Retina (tissue), 1 donor: ENCODE results near the gene CCNDBP1.
A peak's percentile ranks its signal among the peaks of the same experiment; 100 is the strongest.
"Not testable (repeated sequence)": the region's sequence is repeated elsewhere in the genome, so short reads cannot be mapped to it uniquely, and the experiment has no call there.

Experiments
- DNase-seq: peaks from one replicate; pipeline ENCODE4 v3.0.0-alpha.2; 2016

The CCNDBP1 gene, protein sequence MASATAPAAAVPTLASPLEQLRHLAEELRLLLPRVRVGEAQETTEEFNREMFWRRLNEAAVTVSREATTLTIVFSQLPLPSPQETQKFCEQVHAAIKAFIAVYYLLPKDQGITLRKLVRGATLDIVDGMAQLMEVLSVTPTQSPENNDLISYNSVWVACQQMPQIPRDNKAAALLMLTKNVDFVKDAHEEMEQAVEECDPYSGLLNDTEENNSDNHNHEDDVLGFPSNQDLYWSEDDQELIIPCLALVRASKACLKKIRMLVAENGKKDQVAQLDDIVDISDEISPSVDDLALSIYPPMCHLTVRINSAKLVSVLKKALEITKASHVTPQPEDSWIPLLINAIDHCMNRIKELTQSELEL

DNA sequence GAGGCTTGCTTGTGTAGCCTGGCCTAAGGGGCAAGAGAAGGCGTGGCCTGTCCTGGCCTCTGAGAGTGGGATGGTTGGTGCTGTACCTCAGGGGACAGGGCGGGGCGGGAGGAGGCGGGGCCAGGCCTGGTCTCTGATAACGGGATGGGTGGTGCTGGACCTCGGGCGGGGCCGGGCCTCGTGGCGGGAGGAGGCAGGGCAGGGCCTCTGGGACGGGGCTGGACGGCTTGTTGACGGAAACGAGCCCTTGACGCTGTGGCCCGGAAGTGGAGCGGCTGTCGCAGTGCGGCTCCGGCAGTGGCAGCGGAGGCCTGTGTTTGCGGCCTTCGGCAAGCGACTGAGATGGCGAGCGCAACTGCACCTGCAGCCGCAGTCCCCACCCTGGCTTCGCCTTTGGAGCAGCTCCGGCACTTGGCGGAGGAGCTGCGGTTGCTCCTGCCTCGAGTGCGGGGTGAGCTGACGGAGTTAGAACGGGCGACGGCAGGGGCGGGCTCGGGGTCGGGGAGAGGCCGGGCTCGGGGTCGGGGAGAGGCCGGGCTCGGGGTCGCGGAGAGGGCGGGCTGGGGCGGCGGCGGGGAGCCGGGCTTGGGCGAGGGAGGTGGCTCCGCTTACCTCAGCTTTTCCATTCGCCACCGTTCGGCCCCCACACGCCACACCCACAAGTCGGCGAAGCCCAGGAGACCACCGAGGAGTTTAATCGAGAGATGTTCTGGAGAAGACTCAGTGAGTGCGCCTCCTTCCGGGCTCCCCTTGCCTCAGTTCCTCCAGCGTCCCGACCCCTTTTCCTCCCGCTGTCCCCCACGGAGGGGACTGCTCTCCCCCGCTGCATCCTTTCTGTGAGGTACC lies at the start of gene CCNDBP1:
Gene CCNDBP1 (plus strand): TSS at position 247 of the 846 bp plus-strand sequence. CDS start 96 bp downstream, at position 343.
- DNase-seq = peak; percentile 89

DNA sequence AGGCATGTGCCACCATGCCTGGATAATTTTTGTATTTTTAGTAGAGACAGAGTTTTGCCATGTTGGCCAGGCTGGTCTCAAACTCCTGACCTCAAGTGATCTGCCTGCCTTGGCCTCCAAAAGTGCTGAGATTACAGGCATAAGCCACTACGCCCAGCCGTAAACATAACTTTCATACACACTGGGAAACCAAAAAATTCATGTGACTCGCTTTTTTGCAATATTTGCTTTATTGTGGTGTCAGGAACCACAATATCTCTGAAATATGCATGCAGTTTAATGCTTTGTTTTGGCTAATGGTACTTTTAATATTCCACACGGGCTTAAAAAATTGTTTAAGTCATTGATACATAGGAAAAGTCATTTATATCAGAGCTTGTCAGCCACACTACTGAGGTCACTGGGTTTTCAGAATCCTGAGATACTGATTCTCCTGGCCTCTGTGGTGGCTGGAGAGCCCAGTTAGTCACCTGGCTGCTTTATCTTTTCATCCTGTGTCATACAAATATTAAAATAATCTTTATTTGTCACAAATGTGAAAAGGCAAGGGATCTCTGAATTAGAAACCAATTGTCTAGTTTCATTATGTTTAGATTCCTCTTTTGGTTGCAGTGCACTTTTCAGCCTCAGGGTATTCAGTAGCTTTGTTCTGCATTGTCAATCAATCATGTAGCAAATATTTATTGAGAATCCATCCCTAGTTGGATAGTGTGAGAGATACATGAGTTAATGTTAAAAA lies 41.8 kb upstream of the CCNDBP1 start:
- DNase-seq = no peak

DNA sequence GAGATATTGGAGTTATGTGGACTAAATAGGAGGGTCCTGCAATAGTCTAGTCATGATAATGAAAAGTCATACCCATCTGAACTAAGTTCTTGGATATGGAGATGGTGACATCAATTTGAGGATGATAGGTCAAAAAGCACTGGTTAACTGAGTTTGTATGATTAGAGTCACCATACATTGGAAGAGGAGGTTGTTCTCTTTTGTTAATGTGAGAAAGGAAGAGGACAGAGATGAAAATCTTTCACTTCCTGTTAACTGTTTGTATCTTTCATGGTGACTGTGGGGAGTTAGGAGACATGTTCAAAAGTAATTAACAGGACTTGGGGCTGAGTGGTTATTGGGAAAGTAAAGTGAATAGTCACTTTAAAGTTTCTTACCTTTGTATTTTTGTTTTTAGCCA lies 40.7 kb upstream of the CCNDBP1 start:
- no peak for DNase-seq

DNA sequence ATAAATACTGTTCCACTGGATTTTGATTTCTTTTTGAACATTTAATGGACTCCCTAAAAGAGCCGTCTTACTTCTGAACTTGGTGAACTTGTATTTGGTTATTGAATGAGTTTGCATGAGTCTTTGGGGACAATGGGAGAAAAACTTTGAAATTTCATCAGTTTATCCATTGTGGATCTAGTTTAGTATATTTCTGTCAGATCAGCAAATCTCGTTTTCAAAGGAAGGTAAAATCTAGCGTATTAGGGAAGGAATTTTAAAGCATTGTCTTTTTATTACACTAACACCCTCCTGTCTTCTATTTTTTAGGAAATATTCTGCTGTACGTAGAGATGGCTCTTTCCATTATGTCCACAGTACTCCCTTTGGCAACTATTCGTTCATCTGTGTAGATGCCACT lies 39.0 kb upstream of the CCNDBP1 start:
- DNase-seq = no peak

DNA sequence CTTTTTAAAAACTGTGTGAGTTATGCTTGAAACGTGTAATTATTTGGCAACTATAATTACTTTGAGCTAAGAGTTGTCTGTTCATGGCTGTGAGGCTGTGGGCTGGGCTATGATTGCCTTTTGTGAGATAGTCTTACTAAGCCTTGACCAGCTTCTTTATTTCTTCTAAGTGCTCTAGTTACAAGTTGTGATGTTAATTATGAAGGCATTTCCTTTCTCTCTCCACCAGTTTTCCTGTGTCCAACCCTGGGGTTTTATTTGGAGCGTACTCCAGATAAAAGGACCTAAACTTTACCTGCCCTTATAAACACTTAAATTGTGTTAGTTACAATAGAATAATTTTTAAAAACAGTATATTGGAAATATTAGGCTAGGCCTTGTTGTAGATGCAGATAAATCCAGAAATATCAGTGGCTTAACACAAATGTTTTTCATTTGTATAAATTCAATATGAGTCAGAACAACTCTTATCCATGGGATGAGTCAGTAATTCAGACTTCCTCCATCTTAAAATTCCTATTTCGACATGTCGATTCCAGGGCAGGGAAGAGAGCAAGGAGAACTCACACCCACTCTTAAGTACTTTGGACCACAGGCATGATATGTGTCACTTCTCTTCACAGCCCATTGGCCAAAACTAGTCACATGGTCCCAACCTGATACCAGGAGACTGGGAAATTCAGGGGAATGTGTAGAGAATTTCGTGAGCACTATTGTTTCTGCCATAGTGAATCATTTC lies 34.8 kb upstream of the CCNDBP1 start:
- no peak for DNase-seq

DNA sequence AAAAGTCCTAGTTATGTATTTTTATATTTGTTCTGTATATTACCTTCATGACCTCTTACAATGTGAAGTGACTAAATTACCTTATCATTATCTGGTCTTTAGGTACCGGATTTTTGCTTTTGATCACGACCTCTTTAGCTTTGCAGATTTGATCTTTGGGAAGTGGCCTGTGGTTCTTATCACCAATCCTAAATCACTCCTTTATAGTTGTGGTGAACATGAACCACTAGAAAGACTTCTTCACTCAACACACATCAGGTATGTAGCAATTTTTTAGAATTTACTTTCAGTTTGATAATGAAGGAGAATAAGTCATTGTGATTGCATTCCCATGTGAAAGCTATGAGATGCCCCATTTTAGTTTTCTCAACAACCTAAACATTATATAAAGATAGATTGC lies 33.5 kb upstream of the CCNDBP1 start:
- no peak for DNase-seq

DNA sequence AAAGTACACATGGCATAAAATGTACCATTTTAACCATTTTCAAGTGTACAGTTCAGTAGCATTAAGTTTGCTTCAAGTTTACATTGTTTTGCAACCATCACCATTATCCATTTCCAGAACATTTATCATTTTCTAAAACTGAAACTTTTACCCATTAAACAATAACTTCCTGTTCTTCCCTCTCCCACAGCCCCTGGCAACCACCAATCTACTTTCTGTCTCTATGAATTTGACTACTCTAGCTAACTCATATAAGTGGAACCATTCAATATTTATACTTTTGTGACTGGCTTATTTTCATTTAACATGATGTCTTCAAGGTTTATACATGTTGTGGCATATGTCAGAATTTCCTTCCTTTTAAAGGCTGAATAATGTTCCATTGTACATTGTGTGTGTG lies 31.9 kb upstream of the CCNDBP1 start:
- DNase-seq = no peak

DNA sequence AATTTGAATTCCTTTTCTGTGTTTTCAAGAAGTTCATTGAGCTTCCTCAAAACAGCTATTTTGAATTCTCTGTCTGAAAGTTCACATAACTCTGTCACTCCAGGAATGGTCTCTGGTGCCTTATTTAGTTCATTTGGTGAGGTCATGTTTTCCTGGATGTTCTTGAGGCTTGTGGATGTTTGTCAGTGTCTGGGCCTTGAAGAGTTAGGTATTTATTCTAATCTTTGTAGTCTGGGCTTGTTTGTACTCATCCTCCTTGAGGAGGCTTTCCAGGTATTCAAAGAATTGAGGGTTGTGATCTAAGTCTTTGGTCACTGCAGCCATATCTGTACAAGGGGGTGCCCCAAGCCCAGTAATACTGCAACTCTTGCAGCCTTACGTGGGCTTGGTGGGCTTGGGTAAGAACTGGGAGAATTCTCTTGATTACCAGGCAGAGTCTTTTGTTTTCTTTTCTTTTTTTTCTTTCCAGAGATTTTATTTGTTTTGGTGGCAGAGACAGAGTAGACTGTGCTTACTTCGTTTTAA lies 19.3 kb upstream of the CCNDBP1 start:
- DNase-seq = no peak

DNA sequence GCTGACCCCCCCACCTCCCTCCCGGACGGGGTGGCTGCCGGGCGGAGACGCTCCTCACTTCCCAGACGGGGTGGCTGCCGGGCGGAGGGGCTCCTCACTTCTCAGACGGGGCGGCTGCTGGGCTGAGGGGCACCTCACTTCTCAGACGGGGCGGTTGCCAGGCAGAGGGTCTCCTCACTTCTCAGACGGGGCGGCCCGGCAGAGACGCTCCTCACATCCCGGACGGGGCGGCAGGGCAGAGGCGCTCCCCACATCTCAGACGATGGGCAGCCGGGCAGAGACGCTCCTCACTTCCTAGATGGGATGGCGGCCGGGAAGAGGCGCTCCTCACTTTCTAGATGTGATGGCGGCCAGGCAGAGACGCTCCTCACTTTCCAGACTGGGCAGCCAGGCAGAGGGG lies 17.9 kb upstream of the CCNDBP1 start:
- not testable (repeated sequence) for DNase-seq

DNA sequence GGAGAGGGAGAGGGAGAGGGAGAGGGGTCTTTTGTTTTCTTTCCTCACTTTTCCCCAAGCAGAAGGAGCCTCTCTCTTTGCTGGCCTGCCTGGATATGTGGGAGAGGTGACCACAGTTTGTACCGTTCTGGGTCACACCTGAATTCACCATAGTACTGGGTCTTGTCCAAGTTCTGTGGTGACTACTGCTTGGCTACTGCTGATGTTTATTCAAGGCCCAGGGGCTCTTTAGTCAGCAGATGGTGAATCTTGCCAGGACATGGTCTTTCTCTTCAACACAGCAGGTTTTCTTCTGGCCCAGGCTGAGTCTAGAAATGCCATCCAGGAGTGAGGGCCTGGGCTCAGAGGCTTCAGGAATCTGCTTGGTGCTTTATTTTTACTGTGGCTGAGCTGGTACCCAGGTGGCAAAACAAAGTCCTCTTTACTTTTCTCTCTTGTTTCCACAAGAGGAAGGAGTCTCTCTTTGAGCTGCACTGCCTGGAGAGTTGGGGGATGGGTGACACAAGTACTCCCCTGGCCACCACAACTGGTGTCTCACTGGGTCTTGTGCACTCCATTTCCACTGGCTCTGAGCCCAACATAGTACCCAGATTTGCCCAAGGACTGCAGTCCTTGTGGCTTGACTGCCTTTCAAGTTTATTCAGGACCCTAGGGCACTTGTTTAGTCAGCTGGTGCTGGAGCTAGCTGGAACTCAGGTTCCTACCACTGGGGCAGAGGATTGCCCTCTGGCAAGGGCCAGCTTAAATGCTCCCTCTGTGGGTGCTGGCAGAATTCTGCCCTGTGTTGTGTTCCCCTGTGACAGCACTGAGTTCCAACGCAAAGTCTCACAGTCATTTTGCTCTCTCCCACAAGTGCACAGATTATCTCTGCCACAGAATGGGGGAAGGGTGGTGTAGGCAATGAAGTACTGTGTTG lies 16.8 kb upstream of the CCNDBP1 start:
- DNase-seq = no peak

DNA sequence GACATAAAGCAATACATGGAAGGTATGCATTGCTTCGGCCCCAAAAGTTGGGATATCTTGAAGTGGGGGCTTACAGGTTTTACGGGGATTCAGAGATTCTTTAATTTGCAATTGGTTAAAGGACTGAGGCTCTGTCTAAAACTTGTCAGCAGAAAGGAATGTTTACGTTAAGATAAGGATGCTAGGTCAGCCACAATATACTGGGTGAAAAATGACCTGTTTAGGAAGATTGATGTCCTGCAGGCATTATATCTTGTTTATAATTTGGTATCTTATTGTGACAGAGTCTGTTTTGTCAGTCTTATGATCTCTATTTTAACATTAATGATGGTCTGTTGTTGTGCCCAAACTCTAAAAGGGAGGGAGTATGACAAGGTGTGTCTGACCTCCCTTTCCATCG lies 15.3 kb upstream of the CCNDBP1 start:
- DNase-seq = no peak

DNA sequence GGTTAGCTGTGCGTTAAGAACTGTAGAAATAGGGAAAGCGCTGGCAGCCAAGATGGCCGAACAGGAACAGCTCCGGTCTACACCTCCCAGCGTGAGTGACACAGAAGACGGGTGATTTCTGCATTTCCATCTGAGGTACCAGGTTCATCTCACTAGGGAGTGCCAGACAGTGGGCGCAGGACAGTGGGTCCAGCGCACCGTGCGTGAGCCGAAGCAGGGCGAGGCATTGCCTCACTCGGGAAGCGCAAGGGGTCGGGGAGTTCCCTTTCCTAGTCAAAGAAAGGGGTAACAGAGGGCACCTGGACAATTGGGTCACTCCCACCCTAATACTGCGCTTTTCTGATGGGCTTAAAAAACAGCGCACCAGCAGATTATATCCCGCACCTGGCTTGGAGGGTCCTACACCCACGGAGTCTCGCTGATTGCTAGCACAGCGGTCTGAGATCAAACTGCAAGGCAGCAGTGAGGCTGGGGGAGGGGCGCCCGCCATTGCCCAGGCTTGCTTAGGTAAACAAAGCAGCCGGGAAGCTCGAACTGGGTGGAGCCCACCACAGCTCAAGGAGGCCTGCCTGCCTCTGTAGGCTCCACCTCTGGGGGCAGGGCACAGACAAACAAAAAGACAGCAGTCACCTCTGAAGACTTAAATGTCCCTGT lies 9.4 kb upstream of the CCNDBP1 start:
- DNase-seq = not testable (repeated sequence)

DNA sequence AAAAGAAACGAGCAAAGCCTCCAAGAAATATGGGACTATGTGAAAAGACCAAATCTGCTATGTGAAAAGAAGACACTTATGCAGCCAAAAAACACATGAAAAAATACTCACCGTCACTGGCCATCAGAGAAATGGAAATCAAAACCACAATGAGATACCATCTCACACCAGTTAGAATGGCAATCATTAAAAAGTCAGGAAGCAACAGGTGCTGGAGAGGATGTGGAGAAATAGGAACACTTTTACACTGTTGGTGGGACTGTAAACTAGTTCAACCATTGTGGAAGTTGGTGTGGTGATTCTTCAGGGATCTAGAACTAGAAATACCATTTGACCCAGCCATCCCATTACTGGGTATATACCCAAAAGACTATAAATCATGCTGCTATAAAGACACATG lies 8.1 kb upstream of the CCNDBP1 start:
- DNase-seq = not testable (repeated sequence)

DNA sequence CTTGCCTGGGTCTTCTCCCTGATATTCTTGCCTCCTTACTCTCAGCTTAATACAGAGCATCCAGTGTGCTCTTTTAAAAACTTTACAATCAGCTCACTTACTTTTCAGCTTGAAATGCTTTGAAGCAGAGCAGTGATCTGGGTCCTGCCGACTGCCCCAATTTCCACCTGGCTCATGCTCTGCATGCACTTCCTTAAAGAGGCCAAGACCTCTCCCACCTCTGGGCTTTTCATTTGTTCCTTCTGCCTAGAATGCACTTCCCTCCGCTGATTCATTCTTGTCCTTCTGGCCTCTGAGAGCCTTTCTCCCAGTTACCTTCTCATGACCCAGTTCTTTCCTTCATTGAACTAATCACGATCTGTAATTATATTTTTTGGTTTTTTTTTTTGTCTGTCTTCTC lies 1.9 kb upstream of the CCNDBP1 start:
- no peak for DNase-seq

DNA sequence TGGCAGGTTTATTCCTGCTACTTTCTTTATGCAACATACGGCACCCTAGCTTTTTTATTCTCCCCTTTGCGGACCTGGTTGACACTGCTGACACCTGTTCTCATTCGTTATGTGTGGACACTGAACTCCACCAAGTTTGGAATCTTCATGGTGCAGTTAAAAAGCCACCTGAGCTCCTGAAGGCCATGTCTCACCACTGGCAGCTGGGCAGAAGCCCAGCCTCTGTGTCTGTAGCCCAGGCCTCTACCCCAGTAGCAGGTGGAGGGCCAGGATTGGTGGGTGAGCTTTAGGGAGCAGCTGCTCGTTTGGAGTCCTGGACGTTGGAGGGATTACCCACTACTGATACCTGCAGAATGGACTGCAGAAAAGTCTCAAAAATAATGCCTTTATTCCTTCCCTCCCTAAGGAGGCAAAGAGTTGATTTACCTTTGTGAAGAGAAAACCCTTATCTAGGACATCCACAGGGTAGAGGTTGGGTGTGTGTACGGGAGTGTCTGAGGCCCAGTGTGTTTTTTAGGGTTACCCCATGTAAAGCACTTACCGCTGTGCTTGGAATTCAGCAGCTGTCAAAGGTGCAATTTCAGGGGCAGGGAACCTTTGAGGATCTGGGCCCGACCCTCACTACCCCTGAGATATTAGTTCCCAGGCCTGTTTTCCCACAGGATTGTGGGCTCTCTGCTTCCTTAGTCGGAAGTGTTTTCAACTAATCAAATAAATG lies 637 bp upstream of the CCNDBP1 start:
- DNase-seq = no peak

DNA sequence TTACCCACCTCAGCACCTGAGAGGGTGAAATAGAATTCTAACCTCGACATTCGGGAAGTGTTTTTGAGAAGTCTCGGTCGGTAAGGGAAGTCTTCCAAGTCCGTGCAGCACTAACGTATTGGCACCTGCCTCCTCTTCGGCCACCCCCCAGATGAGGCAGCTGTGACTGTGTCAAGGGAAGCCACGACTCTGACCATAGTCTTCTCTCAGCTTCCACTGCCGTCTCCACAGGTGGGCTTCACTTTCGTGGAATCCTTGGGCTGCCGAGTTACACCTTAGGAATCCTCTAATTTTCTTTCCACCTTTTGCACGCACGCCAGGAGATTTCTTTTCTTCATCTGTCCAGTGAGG lies 775 bp downstream of the CCNDBP1 start:
- DNase-seq = no peak

DNA sequence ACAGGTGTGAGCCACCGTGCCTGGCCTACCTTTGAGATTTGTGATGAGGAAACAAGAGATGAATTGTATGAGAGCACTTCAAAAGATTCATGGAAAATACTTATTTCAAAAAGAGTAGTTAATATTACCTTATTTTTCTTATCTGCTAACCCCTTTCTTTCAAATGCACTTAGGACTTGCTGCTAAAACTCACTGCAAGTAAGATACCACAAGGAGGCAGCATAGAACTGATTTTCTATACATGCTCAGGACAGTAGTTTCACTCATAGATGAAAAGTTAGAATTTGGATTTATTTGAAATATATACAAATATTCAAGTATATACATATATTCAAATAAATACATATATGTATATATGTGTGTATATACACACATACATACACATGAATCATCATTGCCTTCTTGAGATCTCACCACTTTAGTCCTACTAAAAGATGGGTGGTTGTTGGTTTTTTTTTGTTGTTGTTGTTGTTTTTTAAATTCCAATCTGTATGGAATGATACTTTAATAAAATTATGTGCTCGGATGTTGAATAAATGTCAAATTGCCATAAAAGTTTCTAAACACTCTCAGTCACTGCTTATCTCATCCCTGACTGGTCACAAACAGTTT lies 2.4 kb downstream of the CCNDBP1 start:
- DNase-seq = no peak

DNA sequence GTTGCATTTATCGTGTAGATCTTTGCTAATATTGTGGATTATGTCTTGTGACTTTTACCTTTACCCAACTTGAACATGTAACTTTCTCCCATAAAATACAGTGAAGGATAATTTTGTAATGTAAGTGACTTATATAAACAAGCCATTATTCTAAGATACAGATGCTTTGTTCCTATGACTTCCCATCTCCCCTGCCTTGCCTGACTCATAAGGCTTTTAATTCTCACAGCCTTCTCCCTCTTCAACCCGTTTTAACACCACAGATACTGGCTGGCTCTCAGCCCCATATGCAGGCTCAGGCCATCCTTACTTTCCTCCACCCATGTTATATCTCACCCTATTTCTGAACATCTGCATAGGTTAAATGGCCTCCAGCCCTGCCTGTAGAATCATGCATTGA lies 4.1 kb downstream of the CCNDBP1 start:
- no peak for DNase-seq

DNA sequence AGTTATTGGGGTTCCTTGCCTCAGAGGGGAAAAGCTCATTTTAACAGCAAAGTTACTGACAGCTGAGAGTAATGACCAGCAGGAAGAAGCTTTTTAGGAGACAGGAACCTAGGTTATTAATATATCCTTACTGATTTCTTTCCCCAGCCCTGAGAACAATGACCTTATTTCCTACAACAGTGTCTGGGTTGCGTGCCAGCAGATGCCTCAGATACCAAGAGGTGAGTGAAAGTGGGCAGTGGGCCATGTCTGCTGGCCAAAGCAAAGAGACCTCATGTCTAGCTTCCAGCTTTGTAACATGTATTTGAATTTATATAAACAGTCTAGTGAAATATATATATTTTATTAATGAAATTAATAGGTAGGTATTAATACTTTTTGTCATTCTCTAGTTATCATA lies 5.0 kb downstream of the CCNDBP1 start:
- no peak for DNase-seq

DNA sequence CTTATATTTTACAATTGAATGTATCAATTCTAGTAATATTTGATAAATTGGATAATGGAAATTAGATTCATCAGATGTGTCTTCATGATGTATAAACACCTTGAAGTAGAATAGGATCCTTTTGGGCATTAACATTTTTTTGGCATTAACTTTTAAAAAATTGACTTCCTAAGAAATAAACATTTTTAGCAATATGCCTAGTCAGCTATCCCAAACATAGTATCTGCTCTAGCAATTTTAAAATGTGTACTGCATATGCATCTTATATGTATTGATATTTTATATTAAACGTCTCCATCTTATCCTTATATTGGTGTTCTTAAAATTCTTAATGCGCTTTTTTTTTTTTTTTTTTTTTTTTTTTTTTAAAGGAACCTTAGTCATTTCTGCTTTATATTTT lies 8.5 kb downstream of the CCNDBP1 start:
- DNase-seq = no peak
